SK-N-SH treated with all-trans-retinoic acid at 6 μM for 48 hours (cell line): ENCODE results near the gene RTL10.

Source experiments
- ATAC-seq: fragments of 200-7000 bp; cut with Tn5 transposase; 3 replicates; pipeline ENCODE4 v1.9.1; 2020; ENCODE audit warnings: mild to moderate bottlenecking, moderate library complexity
- BACH2 ChIP-seq: fragments of 250-450 bp; sonication (Bioruptor Pico); IDR thresholded peaks from 2 replicates; pipeline ENCODE4 v1.9.0; 2021; ENCODE audit warnings: mild to moderate bottlenecking, borderline replicate concordance
- CSDC2 ChIP-seq: fragments of 250-450 bp; sonication (Bioruptor Pico); IDR thresholded peaks from 2 replicates; pipeline ENCODE4 v1.5.0; 2020; ENCODE audit warnings: mild to moderate bottlenecking, moderate library complexity
- ESRRG ChIP-seq: fragments of 250-450 bp; sonication (Bioruptor Pico); IDR thresholded peaks from 2 replicates; pipeline ENCODE4 v1.6.1; 2021; ENCODE audit warnings: mild to moderate bottlenecking
- ISL1 ChIP-seq: fragments of 250-450 bp; sonication (Bioruptor Pico); IDR thresholded peaks from 2 replicates; pipeline ENCODE4 v2.1.2; 2022; ENCODE audit warnings: mild to moderate bottlenecking, moderate library complexity
- OSR1 ChIP-seq: fragments of 250-450 bp; sonication (Bioruptor Pico); IDR thresholded peaks from 2 replicates; pipeline ENCODE4 v1.8.0; 2022; ENCODE audit warnings: moderate library complexity, mild to moderate bottlenecking, inconsistent platforms
- POU6F1 ChIP-seq: fragments of 250-450 bp; sonication (Bioruptor Pico); IDR thresholded peaks from 2 replicates; pipeline ENCODE4 v1.8.0; 2021; ENCODE audit warnings: low read depth, mild to moderate bottlenecking, moderate library complexity, borderline replicate concordance
- PPARA ChIP-seq: fragments of 250-450 bp; sonication (Bioruptor Pico); IDR thresholded peaks from 2 replicates; pipeline ENCODE4 v1.5.0; 2020; ENCODE audit warnings: mild to moderate bottlenecking, borderline replicate concordance
- SNAI2 ChIP-seq: fragments of 250-450 bp; sonication (Bioruptor Pico); IDR thresholded peaks from 2 replicates; pipeline ENCODE4 v1.5.0; 2020; ENCODE audit warnings: mild to moderate bottlenecking, moderate library complexity
- TCF4 ChIP-seq: fragments of 250-450 bp; sonication (Bioruptor Pico); IDR thresholded peaks from 2 replicates; pipeline ENCODE4 v1.8.0; 2021; ENCODE audit warnings: mild to moderate bottlenecking, moderate library complexity, borderline replicate concordance
- TOX ChIP-seq: fragments of 250-450 bp; sonication (Bioruptor Pico); IDR thresholded peaks from 2 replicates; pipeline ENCODE4 v1.8.0; 2021; ENCODE audit warnings: mild to moderate bottlenecking, moderate library complexity, borderline replicate concordance
- ZFP3 ChIP-seq: fragments of 250-450 bp; sonication (Bioruptor Pico); IDR thresholded peaks from 2 replicates; pipeline ENCODE4 v1.5.0; 2020; ENCODE audit warnings: mild to moderate bottlenecking, moderate library complexity
- ZFP30 ChIP-seq: fragments of 450-650 bp; formaldehyde crosslinking; IDR thresholded peaks from 2 replicates; pipeline ENCODE4 v1.5.0; 2022; ENCODE audit warnings: mild to moderate bottlenecking, moderate library complexity
- ZNF70 ChIP-seq: fragments of 450-650 bp; formaldehyde crosslinking; IDR thresholded peaks from 2 replicates; pipeline ENCODE4 v1.5.0; 2020; ENCODE audit warnings: mild to moderate bottlenecking, moderate library complexity
- ZNF8 ChIP-seq: fragments of 450-650 bp; formaldehyde crosslinking; IDR thresholded peaks from 2 replicates; pipeline ENCODE4 v1.5.0; 2020; ENCODE audit warnings: mild to moderate bottlenecking, moderate library complexity
- TF ChIP-seq, protein P1 (sequence below): fragments of 250-450 bp; sonication (Bioruptor Pico); IDR thresholded peaks from 2 replicates; pipeline ENCODE4 v1.5.1; 2020; ENCODE audit warnings: low read depth, mild to moderate bottlenecking, moderate library complexity
- TF ChIP-seq, protein P2 (sequence below): fragments of 250-450 bp; sonication (Bioruptor Pico); IDR thresholded peaks from 2 replicates; pipeline ENCODE4 v1.5.1; 2021; ENCODE audit warnings: mild to moderate bottlenecking, moderate library complexity
- TF ChIP-seq, protein P3 (sequence below): fragments of 250-450 bp; sonication (Bioruptor Pico); IDR thresholded peaks from 2 replicates; pipeline ENCODE4 v1.8.0; 2020; ENCODE audit warnings: mild to moderate bottlenecking, moderate library complexity, borderline replicate concordance

RTL10 gene

GRCh38 chr22:19808873-19809478 is 45.7 kb downstream of the RTL10 start (continued):
- TF ChIP-seq OSR1 (CRISPR knock-in tag) (no peak), ZFP3 (no peak)
- TF ChIP-seq, all 23 proteins: peak for 0

GRCh38 chr22:19807914-19808872 is 46.5 kb downstream of the RTL10 start:
- ATAC-seq: no peak; the same call in 2 of the 3 replicates
- TF ChIP-seq SNAI2 (CRISPR knock-in tag) (no peak), BACH2 (no peak), TOX (CRISPR knock-in tag) (no peak), ESRRG (CRISPR knock-in tag) (no peak), ZNF70 (no peak), TCF4 (CRISPR knock-in tag) (no peak), OSR1 (CRISPR knock-in tag) (no peak), CSDC2 (CRISPR knock-in tag) (no peak), PPARA (CRISPR knock-in tag) (no peak), ZFP30 (no peak), ZNF8 (no peak), POU6F1 (no peak)
- TF ChIP-seq, protein P1, sequence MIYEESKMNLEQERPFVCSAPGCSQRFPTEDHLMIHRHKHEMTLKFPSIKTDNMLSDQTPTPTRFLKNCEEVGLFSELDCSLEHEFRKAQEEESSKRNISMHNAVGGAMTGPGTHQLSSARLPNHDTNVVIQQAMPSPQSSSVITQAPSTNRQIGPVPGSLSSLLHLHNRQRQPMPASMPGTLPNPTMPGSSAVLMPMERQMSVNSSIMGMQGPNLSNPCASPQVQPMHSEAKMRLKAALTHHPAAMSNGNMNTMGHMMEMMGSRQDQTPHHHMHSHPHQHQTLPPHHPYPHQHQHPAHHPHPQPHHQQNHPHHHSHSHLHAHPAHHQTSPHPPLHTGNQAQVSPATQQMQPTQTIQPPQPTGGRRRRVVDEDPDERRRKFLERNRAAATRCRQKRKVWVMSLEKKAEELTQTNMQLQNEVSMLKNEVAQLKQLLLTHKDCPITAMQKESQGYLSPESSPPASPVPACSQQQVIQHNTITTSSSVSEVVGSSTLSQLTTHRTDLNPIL (CRISPR knock-in tag): no peak

GRCh38 chr22:19807161-19807913 is 47.3 kb downstream of the RTL10 start:
- TF ChIP-seq, protein P2, sequence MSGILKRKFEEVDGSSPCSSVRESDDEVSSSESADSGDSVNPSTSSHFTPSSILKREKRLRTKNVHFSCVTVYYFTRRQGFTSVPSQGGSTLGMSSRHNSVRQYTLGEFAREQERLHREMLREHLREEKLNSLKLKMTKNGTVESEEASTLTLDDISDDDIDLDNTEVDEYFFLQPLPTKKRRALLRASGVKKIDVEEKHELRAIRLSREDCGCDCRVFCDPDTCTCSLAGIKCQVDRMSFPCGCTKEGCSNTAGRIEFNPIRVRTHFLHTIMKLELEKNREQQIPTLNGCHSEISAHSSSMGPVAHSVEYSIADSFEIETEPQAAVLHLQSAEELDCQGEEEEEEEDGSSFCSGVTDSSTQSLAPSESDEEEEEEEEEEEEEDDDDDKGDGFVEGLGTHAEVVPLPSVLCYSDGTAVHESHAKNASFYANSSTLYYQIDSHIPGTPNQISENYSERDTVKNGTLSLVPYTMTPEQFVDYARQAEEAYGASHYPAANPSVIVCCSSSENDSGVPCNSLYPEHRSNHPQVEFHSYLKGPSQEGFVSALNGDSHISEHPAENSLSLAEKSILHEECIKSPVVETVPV (CRISPR knock-in tag): no peak
- TF ChIP-seq, protein P1 (CRISPR knock-in tag): no peak
- TF ChIP-seq ISL1 (no peak), CSDC2 (CRISPR knock-in tag) (no peak), TCF4 (CRISPR knock-in tag) (no peak)
- TF ChIP-seq, protein P3, sequence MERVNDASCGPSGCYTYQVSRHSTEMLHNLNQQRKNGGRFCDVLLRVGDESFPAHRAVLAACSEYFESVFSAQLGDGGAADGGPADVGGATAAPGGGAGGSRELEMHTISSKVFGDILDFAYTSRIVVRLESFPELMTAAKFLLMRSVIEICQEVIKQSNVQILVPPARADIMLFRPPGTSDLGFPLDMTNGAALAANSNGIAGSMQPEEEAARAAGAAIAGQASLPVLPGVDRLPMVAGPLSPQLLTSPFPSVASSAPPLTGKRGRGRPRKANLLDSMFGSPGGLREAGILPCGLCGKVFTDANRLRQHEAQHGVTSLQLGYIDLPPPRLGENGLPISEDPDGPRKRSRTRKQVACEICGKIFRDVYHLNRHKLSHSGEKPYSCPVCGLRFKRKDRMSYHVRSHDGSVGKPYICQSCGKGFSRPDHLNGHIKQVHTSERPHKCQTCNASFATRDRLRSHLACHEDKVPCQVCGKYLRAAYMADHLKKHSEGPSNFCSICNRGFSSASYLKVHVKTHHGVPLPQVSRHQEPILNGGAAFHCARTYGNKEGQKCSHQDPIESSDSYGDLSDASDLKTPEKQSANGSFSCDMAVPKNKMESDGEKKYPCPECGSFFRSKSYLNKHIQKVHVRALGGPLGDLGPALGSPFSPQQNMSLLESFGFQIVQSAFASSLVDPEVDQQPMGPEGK (CRISPR knock-in tag): no peak
- no peak for ATAC-seq
